LNCAP (cell line): Measurements from ENCODE around the gene DCAF8.

Experiments
- TF ChIP-seq, protein P1 (sequence below): fragments of 450-650 bp; IDR thresholded peaks from 2 replicates; pipeline ENCODE4 v1.5.1; 2017; ENCODE audit warnings: mild to moderate bottlenecking

DCAF8 gene

DNA sequence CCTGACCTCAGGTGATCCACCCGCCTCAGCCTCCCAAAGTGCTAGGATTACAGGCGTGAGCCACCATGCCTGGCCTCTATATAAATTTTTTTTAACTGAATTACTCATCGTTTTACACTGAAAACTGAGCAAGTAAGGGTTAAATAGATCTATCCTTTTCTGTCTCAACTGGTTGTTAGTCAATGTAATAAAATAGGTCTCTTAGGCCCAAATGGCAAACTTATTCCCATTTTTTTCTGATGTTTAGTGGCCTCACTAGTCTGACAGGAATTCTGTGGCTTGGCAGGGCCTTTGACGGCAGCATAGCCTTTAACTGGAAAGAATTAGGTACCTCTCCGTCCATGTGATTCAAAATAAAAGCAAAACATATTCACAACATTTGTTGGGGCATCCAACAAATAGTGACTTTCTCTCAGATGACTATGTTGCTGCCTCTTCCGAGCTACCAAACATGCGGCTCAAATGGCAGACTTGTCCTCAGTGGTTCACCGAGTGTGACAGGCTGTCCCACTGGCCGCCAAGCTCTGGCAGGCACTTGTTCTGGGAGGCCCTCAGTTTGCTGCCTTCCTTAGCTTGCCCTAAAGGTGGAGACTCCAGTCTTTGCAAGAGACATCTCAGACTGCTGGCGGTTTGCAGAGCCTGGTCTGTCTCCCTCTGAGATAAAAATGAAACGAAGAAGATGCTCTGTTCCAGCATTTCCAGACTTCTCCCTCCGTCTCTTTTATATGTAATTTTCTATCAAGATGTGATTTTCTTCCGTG lies 93.6 kb downstream of the DCAF8 start:
- TF ChIP-seq, protein P1, sequence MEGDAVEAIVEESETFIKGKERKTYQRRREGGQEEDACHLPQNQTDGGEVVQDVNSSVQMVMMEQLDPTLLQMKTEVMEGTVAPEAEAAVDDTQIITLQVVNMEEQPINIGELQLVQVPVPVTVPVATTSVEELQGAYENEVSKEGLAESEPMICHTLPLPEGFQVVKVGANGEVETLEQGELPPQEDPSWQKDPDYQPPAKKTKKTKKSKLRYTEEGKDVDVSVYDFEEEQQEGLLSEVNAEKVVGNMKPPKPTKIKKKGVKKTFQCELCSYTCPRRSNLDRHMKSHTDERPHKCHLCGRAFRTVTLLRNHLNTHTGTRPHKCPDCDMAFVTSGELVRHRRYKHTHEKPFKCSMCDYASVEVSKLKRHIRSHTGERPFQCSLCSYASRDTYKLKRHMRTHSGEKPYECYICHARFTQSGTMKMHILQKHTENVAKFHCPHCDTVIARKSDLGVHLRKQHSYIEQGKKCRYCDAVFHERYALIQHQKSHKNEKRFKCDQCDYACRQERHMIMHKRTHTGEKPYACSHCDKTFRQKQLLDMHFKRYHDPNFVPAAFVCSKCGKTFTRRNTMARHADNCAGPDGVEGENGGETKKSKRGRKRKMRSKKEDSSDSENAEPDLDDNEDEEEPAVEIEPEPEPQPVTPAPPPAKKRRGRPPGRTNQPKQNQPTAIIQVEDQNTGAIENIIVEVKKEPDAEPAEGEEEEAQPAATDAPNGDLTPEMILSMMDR, result no peak

- TF ChIP-seq, protein P1, result no peak
Measured at GRCh38 chr1:160168016-160168415, 94.3 kb downstream of the DCAF8 start.

GRCh38 chr1:160167580-160167979 lies 94.8 kb downstream of the DCAF8 start:
- TF ChIP-seq, protein P1, result no peak

- TF ChIP-seq, protein P1, result no peak
Measured at GRCh38 chr1:160167056-160167455, 95.3 kb downstream of the DCAF8 start.

DNA sequence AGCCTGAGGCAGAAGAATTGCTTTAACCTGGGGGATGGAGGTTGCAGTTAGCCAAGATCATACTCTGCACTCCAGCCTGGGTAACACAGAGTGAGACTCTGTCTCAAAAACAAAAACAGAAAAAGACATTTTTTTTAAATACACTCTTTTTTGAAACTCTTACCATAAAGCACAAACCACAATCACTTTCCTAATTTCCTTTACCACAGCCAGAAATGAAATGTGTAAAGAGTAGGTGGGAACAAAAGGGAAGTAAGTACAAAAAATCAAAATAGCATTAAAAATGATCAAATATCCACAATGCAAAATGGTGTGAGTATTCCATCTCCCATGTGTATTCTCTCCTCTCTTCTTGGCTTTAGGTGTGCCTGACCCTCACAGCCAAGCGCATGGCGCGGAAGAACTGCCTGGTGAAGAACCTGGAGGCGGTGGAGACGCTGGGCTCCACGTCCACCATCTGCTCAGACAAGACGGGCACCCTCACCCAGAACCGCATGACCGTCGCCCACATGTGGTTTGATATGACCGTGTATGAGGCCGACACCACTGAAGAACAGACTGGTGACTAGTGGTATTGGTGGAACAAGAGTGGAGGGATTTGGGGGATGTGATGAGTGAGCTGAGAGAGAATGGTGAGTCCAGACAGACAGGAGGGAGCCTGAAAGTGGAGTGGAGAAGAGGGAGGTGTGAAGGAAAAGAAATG lies 96.0 kb downstream of the DCAF8 start:
- TF ChIP-seq, protein P1, result no peak
